Progenitor cell of endocrine pancreas (in vitro differentiated cells): Measurements from ENCODE around the gene DUSP8. TPM values are rescaled to one million over a fixed set of nuclear protein-coding genes. Genes with fewer than 3 reads are reported as not detected.
"Not testable (repeated sequence)": the region's sequence is repeated elsewhere in the genome, so short reads cannot be mapped to it uniquely, and the experiment has no call there.

Experiments used
- DNase-seq: peaks from one replicate; pipeline ENCODE4 v3.0.0; 2021; ENCODE audit warnings: low spot score; ENCODE audit not compliant: unreplicated experiment
- H3K27ac Mint-ChIP-seq: 2 replicates; pipeline ENCODE4 v1.8.0; 2021; ENCODE audit warnings: mild to moderate bottlenecking, moderate library complexity, mixed read lengths
- H3K27me3 Mint-ChIP-seq: 2 replicates; pipeline ENCODE4 v1.8.0; 2021; ENCODE audit warnings: mixed read lengths
- H3K36me3 Mint-ChIP-seq: 2 replicates; pipeline ENCODE4 v1.8.0; 2022; ENCODE audit warnings: mixed read lengths; ENCODE audit not compliant: insufficient read depth
- H3K4me1 Mint-ChIP-seq: 2 replicates; pipeline ENCODE4 v1.8.0; 2021; ENCODE audit warnings: low read depth, mixed read lengths
- H3K4me3 Mint-ChIP-seq: 2 replicates; pipeline ENCODE4 v1.8.0; 2021; ENCODE audit warnings: low read depth, mild to moderate bottlenecking, moderate library complexity, mixed read lengths
- H3K9me3 Mint-ChIP-seq: 2 replicates; pipeline ENCODE4 v1.8.0; 2021; ENCODE audit warnings: low read depth, mixed read lengths
- total RNA-seq: library from RNA; stranded (reverse); gene quantifications from 2 replicates; pipeline ENCODE4 v1.2.1, GENCODE V29; 2021
- TF ChIP-seq, protein P1 (sequence below): fragments of 200-600 bp; sonication (generic); IDR thresholded peaks from one replicate; pipeline ENCODE4 v1.5.0; 2021; ENCODE audit warnings: antibody characterized with exemption, mild to moderate bottlenecking; ENCODE audit not compliant: unreplicated experiment

The DUSP8 gene
- total RNA-seq, 1 donor from 2014 or later: 15.2 TPM

DNA sequence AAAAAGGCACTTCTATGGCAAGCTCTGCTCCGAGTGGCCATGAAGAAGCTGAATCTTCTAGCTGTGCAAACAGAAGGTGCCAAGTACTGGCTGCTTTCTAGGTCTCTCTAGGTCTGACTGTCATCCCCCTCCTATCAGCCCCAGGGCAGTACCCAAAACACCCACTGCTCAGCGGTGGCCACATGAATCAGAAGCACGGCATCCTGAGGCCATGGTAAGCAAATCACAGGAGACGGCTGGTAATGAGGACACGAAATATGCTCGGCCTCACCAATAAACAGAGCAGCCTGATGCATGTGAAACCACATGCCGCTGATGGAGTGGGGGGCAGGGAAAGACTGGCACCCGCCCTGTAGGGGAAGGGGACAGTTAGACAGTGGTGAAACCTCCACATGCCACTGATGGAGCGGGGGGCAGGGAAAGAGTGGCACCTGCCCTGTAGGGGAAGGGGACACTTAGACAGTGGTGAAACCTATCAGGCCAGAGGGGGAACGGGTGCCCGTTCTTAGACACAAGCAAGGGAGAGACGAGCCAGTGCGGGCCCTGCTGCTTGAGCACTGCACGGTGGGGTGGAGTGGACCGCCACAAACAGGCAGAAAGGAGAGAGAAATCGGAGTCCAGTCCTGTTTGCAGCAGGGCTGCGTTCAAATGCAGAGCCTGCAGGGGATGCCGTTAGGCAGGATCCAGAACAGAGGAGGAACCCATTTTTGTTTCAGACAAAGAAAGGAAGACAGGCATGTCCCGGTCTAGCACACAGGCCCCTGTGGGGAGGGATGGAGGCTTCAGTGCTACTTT, 55.6 kb downstream of the DUSP8 start:
- DNase-seq: no peak

DNA sequence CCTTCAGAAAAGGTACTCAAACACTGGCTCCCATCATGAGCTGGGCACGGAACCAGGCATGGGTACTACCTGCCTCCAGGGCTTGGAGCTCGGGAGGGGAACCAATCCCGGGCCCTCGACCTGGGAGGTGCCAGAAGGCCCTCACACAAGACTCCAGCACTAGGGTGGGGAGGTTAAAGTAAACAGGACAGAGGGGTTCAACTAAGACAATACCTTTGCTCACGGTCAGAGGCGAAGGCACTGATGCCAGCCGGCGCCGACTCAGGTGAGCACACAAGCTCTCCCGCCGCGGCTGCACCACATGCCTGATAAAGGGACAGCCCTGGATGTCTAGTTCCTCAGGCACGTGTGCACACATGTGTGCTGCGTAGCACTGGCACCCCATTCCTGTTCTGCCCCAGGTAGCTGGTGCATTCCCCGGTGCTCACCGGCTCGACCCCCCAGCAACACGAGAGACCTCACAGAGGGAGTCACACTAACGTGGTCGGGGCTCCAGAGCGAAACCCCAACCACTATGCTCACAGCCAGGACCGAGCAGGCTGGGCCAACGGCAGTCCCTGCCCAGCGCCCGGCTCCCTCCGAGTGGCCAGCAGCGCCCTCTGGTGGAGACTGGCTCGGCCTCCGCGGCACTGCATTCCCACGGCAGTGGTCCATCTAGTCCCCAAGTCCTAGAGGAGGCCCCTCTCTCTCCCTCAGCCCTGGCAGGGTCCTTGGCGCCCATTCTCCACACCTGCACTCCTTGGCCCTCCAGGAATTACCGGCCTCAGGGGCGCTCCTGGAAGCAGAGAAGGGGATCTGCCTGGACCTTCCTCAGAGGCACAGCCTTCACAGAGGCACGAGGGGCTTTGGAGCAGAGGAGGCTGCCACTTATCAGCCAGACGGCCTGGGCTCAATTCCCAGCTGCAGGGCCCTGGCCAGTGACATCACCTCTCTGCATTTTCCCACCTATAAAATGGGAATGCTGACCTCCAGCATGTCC, 56.7 kb downstream of the DUSP8 start:
- Mint-ChIP-seq H3K4me3 (no peak overlapping the region), H3K36me3 (no peaks in the 10 kb centered on the region), H3K9me3 (no peaks in the 10 kb centered on the region), H3K27me3 (no peaks in the 10 kb centered on the region), H3K4me1 (no peaks in the 10 kb centered on the region), H3K27ac (no peak overlapping the region)
- TF ChIP-seq, protein P1, sequence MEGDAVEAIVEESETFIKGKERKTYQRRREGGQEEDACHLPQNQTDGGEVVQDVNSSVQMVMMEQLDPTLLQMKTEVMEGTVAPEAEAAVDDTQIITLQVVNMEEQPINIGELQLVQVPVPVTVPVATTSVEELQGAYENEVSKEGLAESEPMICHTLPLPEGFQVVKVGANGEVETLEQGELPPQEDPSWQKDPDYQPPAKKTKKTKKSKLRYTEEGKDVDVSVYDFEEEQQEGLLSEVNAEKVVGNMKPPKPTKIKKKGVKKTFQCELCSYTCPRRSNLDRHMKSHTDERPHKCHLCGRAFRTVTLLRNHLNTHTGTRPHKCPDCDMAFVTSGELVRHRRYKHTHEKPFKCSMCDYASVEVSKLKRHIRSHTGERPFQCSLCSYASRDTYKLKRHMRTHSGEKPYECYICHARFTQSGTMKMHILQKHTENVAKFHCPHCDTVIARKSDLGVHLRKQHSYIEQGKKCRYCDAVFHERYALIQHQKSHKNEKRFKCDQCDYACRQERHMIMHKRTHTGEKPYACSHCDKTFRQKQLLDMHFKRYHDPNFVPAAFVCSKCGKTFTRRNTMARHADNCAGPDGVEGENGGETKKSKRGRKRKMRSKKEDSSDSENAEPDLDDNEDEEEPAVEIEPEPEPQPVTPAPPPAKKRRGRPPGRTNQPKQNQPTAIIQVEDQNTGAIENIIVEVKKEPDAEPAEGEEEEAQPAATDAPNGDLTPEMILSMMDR: peak; percentile 98
- DNase-seq: peak; percentile 89

More for the DNA sequence above, 55.6 kb downstream of the DUSP8 start:
- H3K9me3 Mint-ChIP-seq: no peaks in the 10 kb centered on the region
- TF ChIP-seq, protein P1: no peak
- H3K36me3 Mint-ChIP-seq: no peaks in the 10 kb centered on the region
- no peaks in the 10 kb centered on the region for H3K4me1 Mint-ChIP-seq
- no peaks in the 10 kb centered on the region for H3K27me3 Mint-ChIP-seq
- no peak overlapping the region for H3K4me3 Mint-ChIP-seq
- no peak overlapping the region for H3K27ac Mint-ChIP-seq

DNA sequence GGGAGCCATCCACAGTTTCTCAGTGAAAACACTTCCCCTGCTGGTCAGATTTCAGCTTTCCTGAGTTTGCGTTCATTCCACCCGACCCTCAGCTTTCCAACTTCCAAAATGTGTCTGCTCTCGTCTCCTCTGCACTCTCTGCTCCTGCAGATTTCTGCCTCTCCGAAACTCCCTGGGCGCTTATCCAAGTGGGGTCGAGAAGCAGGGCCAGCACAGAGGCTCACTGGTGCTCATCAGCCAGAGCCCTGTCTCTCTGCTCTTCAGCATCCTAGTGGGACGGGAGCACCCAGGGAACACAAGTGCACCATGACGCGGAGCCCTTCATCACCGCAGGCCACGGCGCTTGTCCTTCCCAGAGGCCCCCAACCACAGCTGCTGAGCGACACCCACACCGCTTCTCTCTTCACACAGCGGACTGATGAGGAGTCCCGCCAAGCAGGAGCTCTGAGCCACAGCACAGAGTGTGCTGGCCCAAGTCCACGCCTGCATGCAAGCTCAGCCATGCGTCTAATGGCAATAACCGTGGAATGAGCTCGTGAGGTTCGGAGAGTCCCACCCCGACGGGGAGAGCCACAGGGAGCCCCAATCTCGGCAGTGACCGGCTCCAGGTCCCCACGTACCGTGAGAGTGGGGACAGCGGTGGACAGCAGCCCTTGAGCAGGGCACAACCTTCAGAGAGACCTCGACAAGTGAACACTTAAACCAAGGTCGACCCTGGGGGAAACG, 57.6 kb downstream of the DUSP8 start:
- no peak for DNase-seq
- no peaks in the 10 kb centered on the region for H3K27me3 Mint-ChIP-seq
- H3K27ac Mint-ChIP-seq: no peak overlapping the region
- TF ChIP-seq, protein P1: no peak
- no peak overlapping the region for H3K4me3 Mint-ChIP-seq
- H3K9me3 Mint-ChIP-seq: no peaks in the 10 kb centered on the region
- H3K36me3 Mint-ChIP-seq: no peaks in the 10 kb centered on the region
- no peaks in the 10 kb centered on the region for H3K4me1 Mint-ChIP-seq

DNA sequence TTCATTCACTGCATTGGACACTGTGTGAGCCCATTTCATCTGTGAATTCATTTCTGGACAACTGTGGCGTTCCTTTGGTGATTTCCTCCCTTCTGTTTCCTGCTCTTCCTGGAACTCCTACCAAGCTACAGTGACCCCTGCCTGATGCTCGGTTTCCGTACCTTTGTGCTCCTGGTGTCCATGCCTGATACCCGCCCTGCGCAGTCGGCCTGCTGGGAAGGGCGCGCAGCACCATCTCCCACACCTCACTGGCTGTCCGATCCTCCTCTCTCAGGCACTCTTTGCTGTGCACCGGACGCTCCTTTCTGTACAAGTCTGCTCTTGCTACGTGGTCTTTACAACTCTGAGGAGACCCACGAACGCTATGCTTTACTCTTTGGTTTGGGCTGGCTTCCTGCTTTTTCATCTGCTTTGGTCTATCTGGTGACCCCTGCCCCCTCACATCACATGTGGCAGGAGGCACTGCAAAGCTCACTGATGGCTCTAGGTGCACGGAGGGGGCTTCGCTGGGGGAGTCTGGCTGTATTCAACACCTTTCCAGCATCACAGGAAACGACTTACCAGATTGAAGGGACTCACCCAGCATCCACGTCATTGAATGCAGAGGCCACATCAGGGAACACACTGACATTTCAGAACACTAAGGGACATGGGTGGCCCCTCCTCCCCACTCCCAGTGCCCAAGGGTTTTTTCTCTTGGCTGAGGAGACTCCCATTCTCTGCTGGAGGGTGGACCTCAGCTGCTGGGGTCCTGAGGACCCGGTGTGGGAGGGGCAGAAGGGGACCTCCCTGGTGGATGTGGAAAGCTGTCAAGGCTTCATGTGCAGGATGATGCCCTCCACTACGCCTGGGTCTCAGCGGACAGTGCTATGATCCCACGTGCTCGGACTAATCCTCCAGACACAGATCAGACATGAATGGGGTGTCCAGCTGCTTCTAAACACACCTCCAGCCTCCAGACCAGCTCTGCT, 58.5 kb downstream of the DUSP8 start:
- H3K4me1 Mint-ChIP-seq: no peaks in the 10 kb centered on the region
- H3K4me3 Mint-ChIP-seq: no peak overlapping the region
- no peak for DNase-seq
- H3K27ac Mint-ChIP-seq: no peak overlapping the region
- TF ChIP-seq, protein P1: no peak
- no peaks in the 10 kb centered on the region for H3K9me3 Mint-ChIP-seq
- H3K36me3 Mint-ChIP-seq: no peaks in the 10 kb centered on the region
- no peaks in the 10 kb centered on the region for H3K27me3 Mint-ChIP-seq

DNA sequence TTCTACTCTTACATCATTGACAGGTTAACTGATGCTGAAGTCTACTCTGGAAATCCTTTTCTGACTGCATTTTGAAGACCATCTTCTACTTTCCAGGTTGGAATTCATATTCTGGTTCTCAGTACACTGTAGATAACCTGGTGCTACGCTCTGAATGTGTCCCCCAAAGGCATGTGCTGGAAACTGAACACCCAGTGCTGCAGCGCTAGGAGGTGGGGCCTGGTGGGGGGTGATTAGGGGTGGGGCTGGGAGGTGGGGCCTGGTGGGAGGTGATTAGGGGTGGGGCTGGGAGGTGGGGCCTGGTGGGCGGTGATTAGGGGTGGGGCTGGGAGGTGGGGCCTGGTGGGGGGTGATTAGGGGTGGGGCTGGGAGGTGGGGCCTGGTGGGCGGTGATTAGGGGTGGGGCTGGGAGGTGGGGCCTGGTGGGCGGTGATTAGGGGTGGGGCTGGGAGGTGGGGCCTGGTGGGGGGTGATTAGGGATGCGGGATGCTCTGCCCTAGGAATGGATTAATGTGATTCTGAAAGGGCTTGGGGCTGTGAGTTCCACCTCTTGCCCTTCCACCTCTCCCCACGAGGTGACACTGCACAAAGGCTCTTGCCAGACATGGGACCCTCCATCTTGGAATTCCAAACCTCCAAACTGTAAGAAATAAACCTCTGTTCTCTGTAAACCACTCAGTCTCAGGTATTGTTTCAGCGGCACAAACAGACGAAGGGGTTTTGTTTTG, 59.4 kb downstream of the DUSP8 start:
- DNase-seq, H3K27ac Mint-ChIP-seq: not testable (repeated sequence)

More for the DNA sequence above, 59.4 kb downstream of the DUSP8 start:
- H3K4me3 Mint-ChIP-seq, H3K36me3 Mint-ChIP-seq, H3K9me3 Mint-ChIP-seq, H3K4me1 Mint-ChIP-seq, H3K27me3 Mint-ChIP-seq: not testable (repeated sequence)
